SK-N-SH treated with all-trans-retinoic acid at 6 μM for 48 hours (cell line): ENCODE measurements around the gene DSE.

Experiments used
- ARNTL ChIP-seq: fragments of 450-650 bp; formaldehyde crosslinking; IDR thresholded peaks from 2 replicates; pipeline ENCODE4 v1.5.0; 2020; ENCODE audit warnings: low read depth, mild to moderate bottlenecking, moderate library complexity, borderline replicate concordance
- CSDC2 ChIP-seq: fragments of 250-450 bp; sonication (Bioruptor Pico); IDR thresholded peaks from 2 replicates; pipeline ENCODE4 v1.5.0; 2020; ENCODE audit warnings: mild to moderate bottlenecking, moderate library complexity
- OSR1 ChIP-seq: fragments of 250-450 bp; sonication (Bioruptor Pico); IDR thresholded peaks from 2 replicates; pipeline ENCODE4 v1.8.0; 2022; ENCODE audit warnings: moderate library complexity, mild to moderate bottlenecking, inconsistent platforms
- PPARA ChIP-seq: fragments of 250-450 bp; sonication (Bioruptor Pico); IDR thresholded peaks from 2 replicates; pipeline ENCODE4 v1.5.0; 2020; ENCODE audit warnings: mild to moderate bottlenecking, borderline replicate concordance
- SNAI2 ChIP-seq: fragments of 250-450 bp; sonication (Bioruptor Pico); IDR thresholded peaks from 2 replicates; pipeline ENCODE4 v1.5.0; 2020; ENCODE audit warnings: mild to moderate bottlenecking, moderate library complexity
- ZFP3 ChIP-seq: fragments of 250-450 bp; sonication (Bioruptor Pico); IDR thresholded peaks from 2 replicates; pipeline ENCODE4 v1.5.0; 2020; ENCODE audit warnings: mild to moderate bottlenecking, moderate library complexity
- TF ChIP-seq, protein P1 (sequence below): fragments of 250-450 bp; sonication (Bioruptor Pico); IDR thresholded peaks from 2 replicates; pipeline ENCODE4 v1.5.1; 2020; ENCODE audit warnings: low read depth, mild to moderate bottlenecking, moderate library complexity

- no peak for TF ChIP-seq ARNTL
- TF ChIP-seq, protein P1, sequence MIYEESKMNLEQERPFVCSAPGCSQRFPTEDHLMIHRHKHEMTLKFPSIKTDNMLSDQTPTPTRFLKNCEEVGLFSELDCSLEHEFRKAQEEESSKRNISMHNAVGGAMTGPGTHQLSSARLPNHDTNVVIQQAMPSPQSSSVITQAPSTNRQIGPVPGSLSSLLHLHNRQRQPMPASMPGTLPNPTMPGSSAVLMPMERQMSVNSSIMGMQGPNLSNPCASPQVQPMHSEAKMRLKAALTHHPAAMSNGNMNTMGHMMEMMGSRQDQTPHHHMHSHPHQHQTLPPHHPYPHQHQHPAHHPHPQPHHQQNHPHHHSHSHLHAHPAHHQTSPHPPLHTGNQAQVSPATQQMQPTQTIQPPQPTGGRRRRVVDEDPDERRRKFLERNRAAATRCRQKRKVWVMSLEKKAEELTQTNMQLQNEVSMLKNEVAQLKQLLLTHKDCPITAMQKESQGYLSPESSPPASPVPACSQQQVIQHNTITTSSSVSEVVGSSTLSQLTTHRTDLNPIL, result no peak
- no peak for TF ChIP-seq SNAI2 (CRISPR knock-in tag)
- no peak for TF ChIP-seq PPARA
- TF ChIP-seq ZFP3 (CRISPR knock-in tag), result no peak
- TF ChIP-seq OSR1 (CRISPR knock-in tag), result no peak
- TF ChIP-seq CSDC2 (CRISPR knock-in tag), result no peak
These were observed 55.8 kb downstream of the DSE start for GRCh38 chr6:116426551-116426950.
